Activated naive CD4-positive, alpha-beta T cell treated with anti-CD3 and anti-CD28 coated beads, Interleukin-2, amount 50 U/mL, for 24 hours (primary cell): ENCODE measurements around the gene IL1RAPL2.

ENCODE experiments used
- H3K27ac Mint-ChIP-seq: one replicate; pipeline ENCODE4 v1.8.0; 2021; ENCODE audit warnings: mild to moderate bottlenecking, mixed read lengths
- H3K27me3 Mint-ChIP-seq: one replicate; pipeline ENCODE4 v1.8.0; 2021; ENCODE audit warnings: mixed read lengths
- H3K36me3 Mint-ChIP-seq: one replicate; pipeline ENCODE4 v1.8.0; 2021; ENCODE audit warnings: mixed read lengths
- H3K4me1 Mint-ChIP-seq: one replicate; pipeline ENCODE4 v1.8.0; 2021; ENCODE audit warnings: mixed read lengths
- H3K4me3 Mint-ChIP-seq: one replicate; pipeline ENCODE4 v1.8.0; 2021; ENCODE audit warnings: mild to moderate bottlenecking, mixed read lengths
- H3K9me3 Mint-ChIP-seq: one replicate; pipeline ENCODE4 v1.8.0; 2021; ENCODE audit warnings: mixed read lengths

IL1RAPL2 gene

GRCh38 chrX:105488716-105489115 is 922.7 kb downstream of the IL1RAPL2 start:
- Mint-ChIP-seq H3K9me3 (no peaks in the 10 kb centered on the region), H3K4me1 (no peaks in the 10 kb centered on the region), H3K36me3 (no peaks in the 10 kb centered on the region), H3K27ac (no peak overlapping the region), H3K27me3 (no peaks in the 10 kb centered on the region), H3K4me3 (no peak overlapping the region)

GRCh38 chrX:105495376-105495775 is 929.4 kb downstream of the IL1RAPL2 start:
- H3K4me1 Mint-ChIP-seq, result no peaks in the 10 kb centered on the region

DNA sequence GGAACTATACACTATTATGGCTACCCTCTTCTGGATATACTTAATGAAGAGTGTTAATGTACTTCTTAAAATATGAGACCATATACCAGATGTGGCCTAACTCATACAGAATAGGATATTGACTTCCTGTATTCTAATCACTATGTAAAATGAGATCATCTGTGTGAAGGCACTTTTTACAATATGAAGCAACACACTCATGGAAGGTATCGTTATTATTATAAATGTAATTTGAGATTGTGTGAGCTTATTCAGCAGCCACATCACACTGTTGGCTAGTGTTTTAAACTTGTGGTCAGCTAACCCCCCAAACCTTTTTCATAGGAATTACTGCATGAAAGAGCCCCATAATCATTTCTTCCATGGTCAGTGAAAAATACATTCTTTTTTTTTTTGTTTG is 936.3 kb downstream of the IL1RAPL2 start:
- H3K9me3 Mint-ChIP-seq, result peaks cover 6% of the 10 kb centered on the region
- H3K27ac Mint-ChIP-seq, result no peak overlapping the region
- H3K4me3 Mint-ChIP-seq, result no peak overlapping the region
- no peaks in the 10 kb centered on the region for H3K4me1 Mint-ChIP-seq
- no peaks in the 10 kb centered on the region for H3K27me3 Mint-ChIP-seq
- no peaks in the 10 kb centered on the region for H3K36me3 Mint-ChIP-seq

More at GRCh38 chrX:105495376-105495775, 929.4 kb downstream of the IL1RAPL2 start:
- no peak overlapping the region for H3K4me3 Mint-ChIP-seq
- H3K36me3 Mint-ChIP-seq, result no peaks in the 10 kb centered on the region
- H3K9me3 Mint-ChIP-seq, result peaks cover under 1% of the 10 kb centered on the region
- H3K27ac Mint-ChIP-seq, result no peak overlapping the region
- H3K27me3 Mint-ChIP-seq, result no peaks in the 10 kb centered on the region

DNA sequence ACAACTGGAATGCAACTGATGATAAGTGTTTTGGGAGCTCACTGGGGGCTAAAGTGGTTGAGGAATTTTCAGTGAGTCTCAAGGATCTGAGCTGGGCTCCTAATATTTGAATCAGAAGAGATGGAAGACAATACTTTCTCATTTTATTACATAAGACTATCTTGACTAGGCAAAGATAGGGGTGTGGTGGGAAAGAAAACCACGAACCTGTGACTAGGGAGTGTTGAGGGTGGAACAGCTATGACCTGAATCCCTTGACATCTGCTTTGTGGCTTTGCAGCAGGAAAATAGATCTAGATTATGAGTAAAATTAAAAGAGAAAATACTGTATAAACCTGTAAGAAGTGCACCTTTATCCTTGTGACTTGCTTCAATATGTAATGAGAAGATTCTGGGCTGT is 949.6 kb downstream of the IL1RAPL2 start:
- no peak overlapping the region for H3K4me3 Mint-ChIP-seq
- no peak overlapping the region for H3K27ac Mint-ChIP-seq
- H3K36me3 Mint-ChIP-seq, result no peaks in the 10 kb centered on the region
- H3K27me3 Mint-ChIP-seq, result no peaks in the 10 kb centered on the region
- H3K4me1 Mint-ChIP-seq, result no peaks in the 10 kb centered on the region
- peaks cover 4% of the 10 kb centered on the region for H3K9me3 Mint-ChIP-seq

GRCh38 chrX:105526431-105526830 is 960.4 kb downstream of the IL1RAPL2 start:
- H3K4me1 Mint-ChIP-seq, result no peaks in the 10 kb centered on the region
- no peaks in the 10 kb centered on the region for H3K27me3 Mint-ChIP-seq
- H3K4me3 Mint-ChIP-seq, result no peak overlapping the region
- H3K36me3 Mint-ChIP-seq, result no peaks in the 10 kb centered on the region
- H3K27ac Mint-ChIP-seq, result no peak overlapping the region
- no peaks in the 10 kb centered on the region for H3K9me3 Mint-ChIP-seq

DNA sequence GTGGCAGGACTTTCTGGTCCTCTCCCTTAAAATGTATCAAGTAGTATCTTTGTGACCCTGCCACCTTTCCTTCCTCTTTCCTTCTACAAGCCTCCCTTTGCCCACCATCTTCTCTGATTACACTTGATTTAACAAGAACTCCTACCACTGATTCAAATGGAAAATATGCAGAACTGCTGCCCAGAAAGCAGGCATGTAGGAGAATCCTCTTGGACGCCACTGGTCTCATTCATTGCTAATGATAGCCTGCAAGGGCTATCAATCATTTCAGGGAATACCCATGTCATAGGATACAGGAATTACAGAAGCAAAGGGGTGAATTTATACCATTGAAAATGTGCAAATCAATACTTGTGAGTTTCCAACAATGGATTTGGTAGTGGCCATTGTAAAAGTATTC is 961.8 kb downstream of the IL1RAPL2 start:
- no peaks in the 10 kb centered on the region for H3K27me3 Mint-ChIP-seq
- H3K4me3 Mint-ChIP-seq, result no peak overlapping the region
- H3K4me1 Mint-ChIP-seq, result no peaks in the 10 kb centered on the region
- no peak overlapping the region for H3K27ac Mint-ChIP-seq
- H3K9me3 Mint-ChIP-seq, result no peaks in the 10 kb centered on the region
- no peaks in the 10 kb centered on the region for H3K36me3 Mint-ChIP-seq

DNA sequence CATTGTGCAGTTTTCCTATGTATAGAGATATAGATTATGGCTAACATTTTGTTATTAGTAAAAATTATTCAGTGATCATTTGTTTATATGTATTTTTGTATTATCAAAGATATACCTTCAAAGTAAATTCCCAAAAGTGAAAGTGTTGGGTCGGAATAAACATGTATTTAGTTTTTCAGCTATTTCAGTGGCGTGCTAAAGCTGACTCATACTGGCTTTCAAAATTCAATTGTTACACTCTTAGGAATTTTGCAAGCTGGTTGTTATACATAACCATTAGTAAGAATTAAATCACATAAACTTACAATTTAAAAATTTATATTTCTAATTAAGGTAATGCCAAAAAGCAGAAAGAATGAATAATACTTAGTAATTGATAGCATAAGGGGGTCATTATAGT is 968.0 kb downstream of the IL1RAPL2 start:
- no peaks in the 10 kb centered on the region for H3K27me3 Mint-ChIP-seq
- H3K4me3 Mint-ChIP-seq, result no peak overlapping the region
- no peaks in the 10 kb centered on the region for H3K9me3 Mint-ChIP-seq
- no peaks in the 10 kb centered on the region for H3K4me1 Mint-ChIP-seq
- no peaks in the 10 kb centered on the region for H3K36me3 Mint-ChIP-seq
- H3K27ac Mint-ChIP-seq, result no peak overlapping the region

DNA sequence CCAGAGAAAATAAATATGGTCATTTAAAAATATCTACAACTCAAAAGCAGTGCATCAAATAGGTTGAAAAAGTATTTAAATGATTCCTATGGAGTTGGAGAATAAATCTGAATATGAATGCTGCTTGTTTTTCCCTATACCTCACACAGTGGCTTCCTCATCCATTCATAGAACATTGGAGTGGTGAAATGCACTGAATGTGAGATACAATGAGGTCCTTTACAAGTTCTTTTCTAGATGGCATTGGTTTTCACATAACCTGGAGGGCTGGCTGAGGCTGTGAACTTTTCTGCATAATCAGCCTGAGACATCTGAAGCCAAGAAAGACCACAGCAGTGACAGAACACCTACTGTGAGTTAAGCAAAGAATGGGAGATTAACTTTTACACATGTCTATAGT is 977.3 kb downstream of the IL1RAPL2 start:
- no peaks in the 10 kb centered on the region for H3K4me1 Mint-ChIP-seq
- H3K4me3 Mint-ChIP-seq, result no peak overlapping the region
- no peaks in the 10 kb centered on the region for H3K9me3 Mint-ChIP-seq
- no peak overlapping the region for H3K27ac Mint-ChIP-seq
- no peaks in the 10 kb centered on the region for H3K27me3 Mint-ChIP-seq
- H3K36me3 Mint-ChIP-seq, result no peaks in the 10 kb centered on the region

DNA sequence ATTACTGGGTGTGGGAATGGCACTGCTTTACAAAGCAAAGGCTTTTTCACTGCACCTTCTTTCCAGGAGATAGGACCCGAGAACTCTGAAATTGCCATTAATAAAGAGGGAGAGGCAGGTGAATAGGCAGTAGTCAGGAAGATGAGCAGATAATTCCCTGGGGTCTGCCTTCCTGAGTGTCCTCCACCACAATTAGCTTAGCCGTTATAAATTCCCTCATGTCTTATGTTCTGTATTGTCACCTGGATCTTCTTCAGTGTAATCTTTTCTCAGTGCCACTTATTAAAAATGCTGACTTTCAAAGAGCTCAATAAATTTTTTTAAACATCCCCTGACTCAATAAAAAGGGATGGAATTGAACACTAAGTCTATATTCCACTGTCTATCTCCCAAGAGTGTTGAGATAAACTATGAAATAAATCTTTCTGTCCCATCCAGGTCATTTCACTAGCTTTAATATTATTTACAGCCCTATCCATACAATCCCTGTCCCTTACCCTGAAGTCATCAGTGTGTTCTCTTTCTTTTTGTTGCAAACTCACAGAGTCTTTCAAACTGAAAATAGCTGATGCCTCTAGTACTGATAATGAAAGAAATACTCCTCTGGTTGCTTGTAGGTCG is 984.2 kb downstream of the IL1RAPL2 start:
- Mint-ChIP-seq H3K27ac (no peak overlapping the region), H3K36me3 (no peaks in the 10 kb centered on the region), H3K27me3 (no peaks in the 10 kb centered on the region), H3K4me3 (no peak overlapping the region), H3K4me1 (no peaks in the 10 kb centered on the region), H3K9me3 (no peaks in the 10 kb centered on the region)

- Mint-ChIP-seq H3K27me3 (no peaks in the 10 kb centered on the region), H3K9me3 (no peaks in the 10 kb centered on the region), H3K4me3 (no peak overlapping the region), H3K36me3 (no peaks in the 10 kb centered on the region), H3K4me1 (no peaks in the 10 kb centered on the region), H3K27ac (no peak overlapping the region)
Measured at GRCh38 chrX:105552395-105552794, 986.4 kb downstream of the IL1RAPL2 start.

- H3K9me3 Mint-ChIP-seq, result no peaks in the 10 kb centered on the region
Measured at GRCh38 chrX:105553118-105553517, 987.1 kb downstream of the IL1RAPL2 start.

DNA sequence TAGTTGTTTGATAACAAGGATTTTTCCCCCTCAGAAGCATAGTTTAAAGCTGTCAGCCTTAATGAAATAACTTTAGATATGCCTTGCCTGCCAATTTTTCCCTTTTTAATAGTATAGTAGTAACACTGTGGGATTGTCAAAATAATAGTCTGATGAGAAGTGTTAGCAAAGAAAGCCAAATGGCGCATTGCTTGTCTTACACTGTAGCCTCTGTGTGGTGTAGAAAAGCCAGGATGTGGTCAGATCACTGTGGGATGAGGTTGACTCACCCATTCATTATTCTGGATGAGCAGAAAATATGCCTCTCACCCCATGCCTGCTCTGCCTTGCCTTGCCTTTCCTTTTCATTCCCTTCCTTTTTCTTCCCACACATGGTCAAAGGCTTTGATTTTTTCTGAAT is 998.5 kb downstream of the IL1RAPL2 start:
- Mint-ChIP-seq H3K9me3 (no peaks in the 10 kb centered on the region), H3K27me3 (no peaks in the 10 kb centered on the region), H3K4me3 (no peak overlapping the region), H3K4me1 (no peaks in the 10 kb centered on the region), H3K36me3 (no peaks in the 10 kb centered on the region), H3K27ac (no peak overlapping the region)

More at GRCh38 chrX:105553118-105553517, 987.1 kb downstream of the IL1RAPL2 start:
- H3K4me3 Mint-ChIP-seq, result no peak overlapping the region
- no peaks in the 10 kb centered on the region for H3K36me3 Mint-ChIP-seq
- H3K27me3 Mint-ChIP-seq, result no peaks in the 10 kb centered on the region
- no peaks in the 10 kb centered on the region for H3K4me1 Mint-ChIP-seq
- H3K27ac Mint-ChIP-seq, result no peak overlapping the region

- H3K36me3 Mint-ChIP-seq, result no peaks in the 10 kb centered on the region
- no peaks in the 10 kb centered on the region for H3K27me3 Mint-ChIP-seq
- no peaks in the 10 kb centered on the region for H3K4me1 Mint-ChIP-seq
- no peaks in the 10 kb centered on the region for H3K9me3 Mint-ChIP-seq
- H3K27ac Mint-ChIP-seq, result no peak overlapping the region
- no peak overlapping the region for H3K4me3 Mint-ChIP-seq
Measured at GRCh38 chrX:105565856-105566255, 999.9 kb downstream of the IL1RAPL2 start.

DNA sequence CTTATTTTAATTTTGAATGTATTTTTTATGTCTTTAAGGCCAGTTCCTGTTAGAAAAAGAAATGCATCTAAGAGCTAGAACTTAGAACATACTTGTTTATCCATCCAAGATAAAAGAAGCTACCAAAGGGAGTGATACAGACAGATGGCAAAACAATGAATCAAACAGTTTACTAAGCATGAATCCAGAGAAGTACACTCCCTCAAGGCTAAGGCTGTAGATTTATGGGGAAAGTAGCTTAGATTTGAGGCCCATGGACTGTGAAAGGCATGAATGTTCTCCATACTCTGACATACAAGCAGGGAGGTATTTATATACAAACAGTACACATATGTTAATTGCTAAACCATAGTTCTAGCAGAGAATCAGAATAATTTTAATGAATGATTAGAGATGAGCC is 1001.1 kb downstream of the IL1RAPL2 start:
- Mint-ChIP-seq H3K4me1 (no peaks in the 10 kb centered on the region), H3K36me3 (no peaks in the 10 kb centered on the region), H3K27me3 (no peaks in the 10 kb centered on the region), H3K9me3 (no peaks in the 10 kb centered on the region), H3K4me3 (no peak overlapping the region), H3K27ac (no peak overlapping the region)

- H3K4me3 Mint-ChIP-seq, result no peak overlapping the region
- H3K27ac Mint-ChIP-seq, result no peak overlapping the region
- no peaks in the 10 kb centered on the region for H3K27me3 Mint-ChIP-seq
- no peaks in the 10 kb centered on the region for H3K36me3 Mint-ChIP-seq
- no peaks in the 10 kb centered on the region for H3K9me3 Mint-ChIP-seq
- H3K4me1 Mint-ChIP-seq, result no peaks in the 10 kb centered on the region
Measured at GRCh38 chrX:105608745-105609144, 1042.7 kb downstream of the IL1RAPL2 start.

- no peaks in the 10 kb centered on the region for H3K4me1 Mint-ChIP-seq
- H3K36me3 Mint-ChIP-seq, result no peaks in the 10 kb centered on the region
- no peak overlapping the region for H3K27ac Mint-ChIP-seq
- no peaks in the 10 kb centered on the region for H3K9me3 Mint-ChIP-seq
- H3K27me3 Mint-ChIP-seq, result no peaks in the 10 kb centered on the region
- H3K4me3 Mint-ChIP-seq, result no peak overlapping the region
Measured at GRCh38 chrX:105609530-105609929, 1043.5 kb downstream of the IL1RAPL2 start.

- Mint-ChIP-seq H3K9me3 (no peaks in the 10 kb centered on the region), H3K27me3 (no peaks in the 10 kb centered on the region), H3K4me1 (no peaks in the 10 kb centered on the region), H3K4me3 (no peak overlapping the region), H3K36me3 (no peaks in the 10 kb centered on the region), H3K27ac (no peak overlapping the region)
Measured at GRCh38 chrX:105610411-105610810, 1044.4 kb downstream of the IL1RAPL2 start.
